Measurements from ENCODE around the gene JARID2. TPM values are rescaled to one million over a fixed set of nuclear protein-coding genes. Genes with fewer than 3 reads are reported as not detected.
"Not testable (repeated sequence)": the region's sequence is repeated elsewhere in the genome, so short reads cannot be mapped to it uniquely, and the experiment has no call there.

Gene JARID2
- total RNA-seq, 1 experiment from 2014 or later: 21.0 TPM

- no peaks in the 10 kb centered on the region for H3K27me3 Mint-ChIP-seq (ENCODE audit: insufficient read depth, unreplicated experiment)
- H3K4me1 Mint-ChIP-seq (ENCODE audit: insufficient read depth, unreplicated experiment): peaks cover 13% of the 10 kb centered on the region
- POLR2A ChIA-PET: no interaction called here
- H3K27ac Mint-ChIP-seq (ENCODE audit: low read depth, unreplicated experiment): peak overlapping the region; percentile 9
- TF ChIP-seq CTCF (IDR thresholded peaks at IDR 0.05; ENCODE audit: unreplicated experiment): no peak
- intact Hi-C loops (cut with micrococcal nuclease): no loop called here
- H3K4me3 Mint-ChIP-seq (ENCODE audit: unreplicated experiment): no peak overlapping the region
- no peak for DNase-seq (ENCODE audit: unreplicated experiment)
- no peaks in the 10 kb centered on the region for H3K9me3 Mint-ChIP-seq (ENCODE audit: unreplicated experiment)
- H3K36me3 Mint-ChIP-seq (ENCODE audit: insufficient read depth, unreplicated experiment): peaks cover 7% of the 10 kb centered on the region
- no TSS peak for BruUV-seq (replicated peaks)
- CTCF ChIA-PET: interaction anchor here (0.6 to 0.7 kb wide), 2 partner anchors 86 to 818 kb away, joined by 3 read pairs; no protein-coding TSS in a partner anchor
Observed at GRCh38 chr6:15538106-15538505, 292.2 kb downstream of the JARID2 start.

- peaks cover 8% of the 10 kb centered on the region for H3K4me1 Mint-ChIP-seq (ENCODE audit: insufficient read depth, unreplicated experiment)
- TF ChIP-seq CTCF (IDR thresholded peaks at IDR 0.05; ENCODE audit: unreplicated experiment): no peak
- no peak overlapping the region for H3K4me3 Mint-ChIP-seq (ENCODE audit: unreplicated experiment)
- no peaks in the 10 kb centered on the region for H3K27me3 Mint-ChIP-seq (ENCODE audit: insufficient read depth, unreplicated experiment)
- ChIA-PET CTCF (no interaction called here), POLR2A (no interaction called here)
- H3K36me3 Mint-ChIP-seq (ENCODE audit: insufficient read depth, unreplicated experiment): peaks cover 7% of the 10 kb centered on the region
- DNase-seq (ENCODE audit: unreplicated experiment): no peak
- peaks cover 4% of the 10 kb centered on the region for H3K9me3 Mint-ChIP-seq (ENCODE audit: unreplicated experiment)
- no peak overlapping the region for H3K27ac Mint-ChIP-seq (ENCODE audit: low read depth, unreplicated experiment)
- no TSS peak for BruUV-seq (replicated peaks)
- intact Hi-C loops (cut with micrococcal nuclease): no loop called here
Observed at GRCh38 chr6:15538766-15539495, 293.1 kb downstream of the JARID2 start.

- Mint-ChIP-seq H3K36me3 (ENCODE audit: insufficient read depth, unreplicated experiment) (peaks cover 7% of the 10 kb centered on the region), H3K4me3 (ENCODE audit: unreplicated experiment) (no peak overlapping the region), H3K27ac (ENCODE audit: low read depth, unreplicated experiment) (no peak overlapping the region), H3K9me3 (ENCODE audit: unreplicated experiment) (peaks cover 8% of the 10 kb centered on the region), H3K4me1 (ENCODE audit: insufficient read depth, unreplicated experiment) (peaks cover 6% of the 10 kb centered on the region), H3K27me3 (ENCODE audit: insufficient read depth, unreplicated experiment) (no peaks in the 10 kb centered on the region)
- BruUV-seq (replicated peaks): no TSS peak
- ChIA-PET POLR2A (interaction anchor here (0.7 kb wide), 1 partner anchor 11 kb away, joined by 4 read pairs; no protein-coding TSS in a partner anchor), CTCF (no interaction called here)
- peak; percentile 32 for DNase-seq (ENCODE audit: unreplicated experiment)
- intact Hi-C loops (cut with micrococcal nuclease): no loop called here
- TF ChIP-seq CTCF (IDR thresholded peaks at IDR 0.05; ENCODE audit: unreplicated experiment): no peak
Observed at GRCh38 chr6:15539722-15540270, 293.9 kb downstream of the JARID2 start.

DNA sequence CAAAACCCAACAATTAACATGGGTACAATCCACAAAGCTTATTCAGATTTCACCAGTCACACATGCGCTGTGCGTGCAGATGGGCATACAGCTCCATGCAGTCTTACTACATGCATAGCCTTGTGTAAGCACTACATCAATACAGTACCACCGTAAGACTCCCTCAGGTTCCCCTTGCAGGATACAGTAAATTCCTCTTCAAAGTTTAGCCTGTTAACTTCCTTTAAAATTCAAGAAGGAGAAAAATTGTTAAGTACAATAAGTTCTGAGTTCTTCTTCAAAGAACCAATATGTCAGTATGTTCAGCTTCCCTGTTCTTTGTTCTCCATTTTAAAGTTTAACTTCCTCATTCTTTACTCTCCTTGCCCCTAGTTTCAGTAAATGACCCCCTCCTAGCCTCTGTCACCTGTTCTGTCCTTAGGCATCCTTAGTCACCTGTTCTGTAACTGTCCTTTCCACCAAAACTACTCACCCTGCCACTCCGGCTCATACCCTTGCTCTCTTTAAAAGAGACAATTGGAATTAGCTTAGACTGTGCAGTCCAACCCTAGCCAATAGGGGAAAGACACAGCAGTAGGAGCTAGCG, 297.6 kb downstream of the JARID2 start:
- H3K27me3 Mint-ChIP-seq (ENCODE audit: insufficient read depth, unreplicated experiment); BruUV-seq (replicated peaks); DNase-seq (ENCODE audit: unreplicated experiment); intact Hi-C loops (cut with micrococcal nuclease); H3K4me1 Mint-ChIP-seq (ENCODE audit: insufficient read depth, unreplicated experiment); H3K9me3 Mint-ChIP-seq (ENCODE audit: unreplicated experiment); H3K36me3 Mint-ChIP-seq (ENCODE audit: insufficient read depth, unreplicated experiment); POLR2A ChIA-PET; H3K4me3 Mint-ChIP-seq (ENCODE audit: unreplicated experiment); H3K27ac Mint-ChIP-seq (ENCODE audit: low read depth, unreplicated experiment): not testable (repeated sequence)
- CTCF ChIA-PET: interaction anchor here (0.5 to 0.6 kb wide), 2 partner anchors 797 to 1459 kb away, joined by 3 read pairs; no protein-coding TSS in a partner anchor
